KG1 (cell line): Measurements from ENCODE around the gene MORN5.

Experiments
- DNase-seq: peaks from one replicate; lab custom pipeline; 2025; lab: John Stamatoyannopoulos, UW

MORN5 gene

GRCh38 chr9:122234022-122234748 lies 74.5 kb downstream of the MORN5 start:
- DNase-seq, result no peak

- no peak for DNase-seq
These were observed 77.0 kb downstream of the MORN5 start for GRCh38 chr9:122236681-122237080.

GRCh38 chr9:122239722-122240121 lies 80.0 kb downstream of the MORN5 start:
- DNase-seq, result no peak

- DNase-seq, result no peak
These were observed 84.6 kb downstream of the MORN5 start for GRCh38 chr9:122244349-122244748.

GRCh38 chr9:122246666-122247065 lies 87.0 kb downstream of the MORN5 start:
- DNase-seq, result no peak

GRCh38 chr9:122248448-122248865 lies 88.7 kb downstream of the MORN5 start:
- DNase-seq, result no peak
